ENCODE measurements around the gene KLF15.

The KLF15 gene

GRCh38 chr3:126358038-126358815 is 1.0 kb upstream of the KLF15 start:
- no peak for DNase-seq (ENCODE audit: low spot score)
- CTCF ChIA-PET, result no interaction called here
- no peak for TF ChIP-seq CTCF (conservative IDR thresholded peaks at IDR 0.05; ENCODE audit: low read depth)
- POLR2A ChIA-PET (ENCODE audit: low non-redundant PET), result no interaction called here
- no peak overlapping the region for H3K27ac ChIP-seq

GRCh38 chr3:126356373-126357264 is 589 bp downstream of the KLF15 start:
- DNase-seq (ENCODE audit: low spot score), result no peak
- H3K27ac ChIP-seq, result peak overlapping the region; percentile 60
- CTCF ChIA-PET, result no interaction called here
- TF ChIP-seq CTCF (conservative IDR thresholded peaks at IDR 0.05; ENCODE audit: low read depth), result no peak
- POLR2A ChIA-PET (ENCODE audit: low non-redundant PET), result no interaction called here

GRCh38 chr3:126355777-126356372 is 1.3 kb downstream of the KLF15 start:
- CTCF ChIA-PET, result no interaction called here
- no peak for TF ChIP-seq CTCF (conservative IDR thresholded peaks at IDR 0.05; ENCODE audit: low read depth)
- peak overlapping the region; percentile 60 for H3K27ac ChIP-seq
- POLR2A ChIA-PET (ENCODE audit: low non-redundant PET), result no interaction called here
- peak; percentile 25 for DNase-seq (ENCODE audit: low spot score)

- DNase-seq (ENCODE audit: low spot score), result no peak
- POLR2A ChIA-PET (ENCODE audit: low non-redundant PET), result no interaction called here
- peak overlapping the region; percentile 60 for H3K27ac ChIP-seq
- CTCF ChIA-PET, result no interaction called here
- TF ChIP-seq CTCF (conservative IDR thresholded peaks at IDR 0.05; ENCODE audit: low read depth), result no peak
Observed at GRCh38 chr3:126355251-126355650, 2.0 kb downstream of the KLF15 start.

GRCh38 chr3:126354776-126355175 is 2.4 kb downstream of the KLF15 start:
- no peak for DNase-seq (ENCODE audit: low spot score)
- no peak for TF ChIP-seq CTCF (conservative IDR thresholded peaks at IDR 0.05; ENCODE audit: low read depth)
- ChIA-PET CTCF (interaction anchor here (0.7 to 0.8 kb wide), 2 partner anchors 220 to 1799 kb away, joined by 3 read pairs; no protein-coding TSS in a partner anchor), POLR2A (ENCODE audit: low non-redundant PET) (no interaction called here)
- H3K27ac ChIP-seq, result peak overlapping the region; percentile 60; the same call in 1 of the 2 replicates

GRCh38 chr3:126353694-126354321 is 3.4 kb downstream of the KLF15 start:
- H3K27ac ChIP-seq, result no peak overlapping the region

More at GRCh38 chr3:126353694-126354321, 3.4 kb downstream of the KLF15 start:
- POLR2A ChIA-PET (ENCODE audit: low non-redundant PET), result no interaction called here
- DNase-seq (ENCODE audit: low spot score), result no peak
- CTCF ChIA-PET, result interaction anchor here (0.8 kb wide), 1 partner anchor 219 kb away, joined by 3 read pairs; no protein-coding TSS in a partner anchor
- TF ChIP-seq CTCF (conservative IDR thresholded peaks at IDR 0.05; ENCODE audit: low read depth), result no peak

Measured in RWPE1 (cell line).